ENCODE data around the gene AOC3. TPM values are rescaled to one million over a fixed set of nuclear protein-coding genes. Genes with fewer than 3 reads are reported as not detected.

Gene AOC3
- total RNA-seq, 1 experiment from 2014 or later: 0.26 TPM

- Histone ChIP-seq H3K36me3 (ENCODE audit: low read depth, low read length) (peaks cover 2% of the 10 kb centered on the region; the same call in 1 of the 2 replicates), H3K9me3 (ENCODE audit: low read length) (no peaks in the 10 kb centered on the region), H2AFZ (ENCODE audit: low read length) (no peak overlapping the region), H3K9ac (ENCODE audit: low read length) (no peak overlapping the region), H3K4me2 (ENCODE audit: low read length) (no peak overlapping the region), H3K4me3 (ENCODE audit: low read length) (no peak overlapping the region), H3K27ac (ENCODE audit: low read length) (no peak overlapping the region), H4K20me1 (ENCODE audit: low read length) (no peaks in the 10 kb centered on the region), H3K9me2 (replicated peaks; ENCODE audit: low read length) (no peaks in the 10 kb centered on the region), H3K27me3 (ENCODE audit: low read length) (no peaks in the 10 kb centered on the region), H3F3A (ENCODE audit: low read length, unreplicated experiment) (no peaks in the 10 kb centered on the region), H3K4me1 (ENCODE audit: insufficient read depth, low read length) (peaks cover 12% of the 10 kb centered on the region), H3K79me2 (ENCODE audit: low read length) (peaks cover 39% of the 10 kb centered on the region)
- ChIA-PET CTCF (no interaction called here), POLR2A (ENCODE audit: unreplicated experiment) (no interaction called here)
- ATAC-seq: no peak
- no TSS peak for BruUV-seq (replicated peaks)
- intact Hi-C loops (cut with micrococcal nuclease): no loop called here
- DNase-seq: no peak
- TF ChIP-seq EZH2phosphoT487 (IDR thresholded peaks at IDR 0.05; ENCODE audit: borderline replicate concordance, low read length) (no peak), EZH2 (IDR thresholded peaks at IDR 0.05; ENCODE audit: low read length, unreplicated experiment) (no peak), CTCF (conservative IDR thresholded peaks at IDR 0.05; ENCODE audit: low read depth, low read length) (no peak)
Measured at GRCh38 chr17:42830971-42831370, 20.0 kb upstream of the AOC3 start.

- Histone ChIP-seq H3K4me1 (ENCODE audit: insufficient read depth, low read length) (peaks cover 12% of the 10 kb centered on the region), H3K9ac (ENCODE audit: low read length) (peak overlapping the region; percentile 99), H3K9me2 (replicated peaks; ENCODE audit: low read length) (no peaks in the 10 kb centered on the region), H2AFZ (ENCODE audit: low read length) (peak overlapping the region; percentile 89), H3K9me3 (ENCODE audit: low read length) (no peaks in the 10 kb centered on the region), H3K27ac (ENCODE audit: low read length) (peak overlapping the region; percentile 75), H3K4me2 (ENCODE audit: low read length) (peak overlapping the region; percentile 92), H3K4me3 (ENCODE audit: low read length) (peak overlapping the region; percentile 96), H3F3A (ENCODE audit: low read length, unreplicated experiment) (no peaks in the 10 kb centered on the region), H3K79me2 (ENCODE audit: low read length) (peaks cover 45% of the 10 kb centered on the region), H3K27me3 (ENCODE audit: low read length) (no peaks in the 10 kb centered on the region), H3K36me3 (ENCODE audit: low read depth, low read length) (peaks cover 4% of the 10 kb centered on the region), H4K20me1 (ENCODE audit: low read length) (no peaks in the 10 kb centered on the region)
- intact Hi-C loops (cut with micrococcal nuclease): no loop called here
- peak; percentile 24 for ATAC-seq
- ChIA-PET POLR2A (ENCODE audit: unreplicated experiment) (interaction anchor here (0.5 kb wide), 1 partner anchor 228 kb away, joined by 8 read pairs; no protein-coding TSS in a partner anchor), CTCF (interaction anchor here (0.6 kb wide), 1 partner anchor 530 kb away, joined by 3 read pairs; no protein-coding TSS in a partner anchor)
- TF ChIP-seq EZH2phosphoT487 (IDR thresholded peaks at IDR 0.05; ENCODE audit: borderline replicate concordance, low read length): no peak
- no peak for TF ChIP-seq CTCF (conservative IDR thresholded peaks at IDR 0.05; ENCODE audit: low read depth, low read length)
- TF ChIP-seq EZH2 (IDR thresholded peaks at IDR 0.05; ENCODE audit: low read length, unreplicated experiment): no peak
- DNase-seq: peak; percentile 27
- no TSS peak for BruUV-seq (replicated peaks)
Measured at GRCh38 chr17:42832213-42832933, 18.6 kb upstream of the AOC3 start.
